Limb (tissue), 2 donors: ENCODE data around the gene ZBTB16.

Source experiments
- DNase-seq, 2 donors: peaks; one replicate each; pipeline ENCODE4 v3.0.0-alpha.2; 2016; ENCODE audit errors: extremely low spot score in 2 of 2

Gene ZBTB16

DNA sequence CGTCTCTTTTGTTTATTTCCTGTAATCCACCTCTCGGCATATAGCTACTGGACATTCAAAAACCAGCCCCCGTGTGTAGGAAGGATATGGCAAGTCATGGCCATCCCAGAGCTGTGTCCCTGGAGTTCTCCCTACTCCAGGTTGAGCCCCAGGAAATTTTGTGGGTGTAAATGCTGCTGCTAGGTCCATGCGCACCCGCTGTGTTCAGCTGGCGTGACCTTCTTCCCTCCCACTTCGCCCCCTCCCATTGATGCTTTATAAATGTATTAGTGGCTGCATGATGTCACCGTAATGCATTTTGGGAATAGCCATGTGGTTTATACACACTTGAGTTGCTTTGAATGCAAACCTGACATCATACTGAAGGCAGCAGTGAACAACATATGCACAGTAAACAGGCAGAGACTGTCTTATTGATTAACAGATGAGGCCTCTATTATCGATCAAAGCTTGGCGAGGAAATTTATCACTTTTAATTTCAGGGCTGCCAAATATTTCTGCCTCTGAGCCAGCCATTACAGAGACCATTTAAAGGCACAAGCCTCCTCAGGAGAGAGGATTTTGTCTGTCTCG lies 123.0 kb downstream of the ZBTB16 start:
- DNase-seq, result no peak

DNA sequence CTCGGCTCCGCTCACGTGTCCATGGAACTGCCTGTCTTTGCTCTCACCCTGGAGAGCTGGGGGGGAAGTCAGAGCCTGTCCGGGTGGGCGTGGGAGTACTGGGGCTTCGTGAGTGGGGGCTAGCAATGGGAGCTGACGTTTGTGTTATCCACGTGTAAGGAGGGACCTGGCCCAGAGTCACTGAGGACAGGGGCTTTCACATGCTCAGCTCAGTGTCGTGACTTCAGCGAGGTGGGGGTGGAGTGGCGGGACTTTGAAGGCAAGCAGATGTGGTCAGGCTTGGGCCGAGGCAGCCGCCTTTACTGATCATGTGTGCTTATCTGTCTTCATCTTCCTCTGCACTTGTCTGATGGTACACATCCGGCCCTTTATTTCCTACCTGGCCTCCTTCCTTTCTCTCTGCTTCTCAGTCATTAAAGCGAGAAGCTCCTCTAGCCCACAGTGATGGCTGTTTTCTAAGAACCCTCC lies 123.6 kb downstream of the ZBTB16 start:
- no peak for DNase-seq

DNA sequence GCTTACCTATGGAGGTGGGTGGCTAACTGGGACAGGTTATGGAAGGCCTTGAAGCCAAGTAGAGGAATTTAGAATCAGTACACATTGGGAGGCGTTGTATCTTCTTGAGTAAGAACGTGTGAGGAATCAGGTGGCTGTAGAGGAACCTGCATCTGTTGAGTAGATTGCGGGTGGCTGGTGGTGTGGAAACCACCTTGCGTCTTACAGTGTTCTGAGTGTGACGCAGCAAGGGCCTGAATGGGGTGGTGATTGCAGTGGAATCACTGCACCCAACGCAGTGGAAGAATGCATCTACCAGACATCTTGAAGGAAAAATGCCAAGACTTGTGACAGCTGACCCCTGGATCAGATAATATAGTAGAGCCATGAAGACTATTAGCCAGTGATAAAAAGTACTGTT lies 125.9 kb downstream of the ZBTB16 start:
- DNase-seq, result no peak

DNA sequence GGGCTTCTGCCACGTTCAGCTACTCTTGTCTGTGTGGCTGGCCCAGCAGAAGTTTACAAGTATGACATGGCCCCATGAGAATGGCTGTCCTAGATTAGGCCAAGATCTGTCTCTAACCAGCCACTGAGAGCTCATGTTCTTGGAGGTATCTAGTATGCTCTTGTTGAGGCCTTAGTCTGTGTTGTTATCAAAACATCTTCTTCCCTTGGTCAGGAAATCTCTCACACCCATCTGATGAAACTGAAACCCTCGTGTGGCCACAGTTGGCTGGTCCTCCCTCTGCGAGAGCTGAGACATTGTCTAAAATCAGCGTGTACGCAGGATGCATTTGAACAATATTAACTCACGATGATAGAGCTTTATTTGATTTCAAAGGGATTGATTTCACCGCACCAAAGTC lies 127.7 kb downstream of the ZBTB16 start:
- no peak for DNase-seq

DNA sequence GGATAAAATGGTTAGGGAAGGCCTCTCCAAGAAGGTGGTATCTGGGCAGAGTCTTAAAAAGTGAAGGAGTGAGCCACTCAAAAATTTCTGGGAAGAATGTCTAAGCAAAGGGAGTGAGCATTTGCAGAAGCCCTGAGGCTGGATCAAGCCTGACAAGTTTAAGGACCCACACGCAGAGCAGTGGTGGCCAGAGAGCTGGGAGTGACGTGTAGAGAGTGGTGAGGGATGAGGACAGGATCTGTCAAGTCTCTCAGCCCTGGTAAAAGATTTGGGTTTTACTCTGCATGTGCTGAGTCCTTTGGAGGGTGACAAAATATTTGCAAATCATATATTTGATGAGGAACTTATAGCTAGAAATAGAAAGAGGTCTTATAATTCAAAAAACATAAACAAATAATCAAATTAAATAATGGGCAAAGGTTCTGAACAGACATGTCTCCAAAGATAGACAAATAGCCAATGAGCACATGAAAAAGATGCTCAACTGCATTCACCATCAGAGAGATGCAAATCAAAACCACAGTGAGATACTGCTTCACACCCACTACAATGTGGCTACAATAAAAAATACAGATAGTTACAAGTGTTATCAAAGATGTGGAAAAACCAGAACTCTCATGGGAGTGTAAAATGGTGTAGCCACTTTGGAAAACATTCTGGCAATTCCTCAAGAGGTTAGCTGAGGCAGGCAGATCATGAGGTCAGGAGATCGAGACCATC lies 129.5 kb downstream of the ZBTB16 start:
- DNase-seq, result no peak

DNA sequence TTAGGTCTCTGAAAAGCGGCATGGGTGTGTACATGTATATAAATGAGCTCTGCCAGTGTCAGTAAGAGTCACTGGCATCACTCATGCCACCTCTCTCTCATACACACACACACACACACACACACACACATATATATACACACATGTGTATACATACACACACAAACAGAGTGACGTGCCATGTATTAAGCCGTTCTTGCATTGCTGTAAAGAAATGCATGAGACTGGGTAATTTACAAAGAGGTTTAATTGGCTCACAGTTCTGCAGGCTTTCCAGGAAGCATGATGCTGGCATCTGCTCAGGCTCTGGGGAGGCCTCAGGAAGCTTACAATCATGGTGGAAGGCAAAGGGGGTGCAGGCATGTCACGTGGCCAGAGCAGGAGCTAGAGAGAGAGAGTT lies 131.1 kb downstream of the ZBTB16 start:
- no peak for DNase-seq

DNA sequence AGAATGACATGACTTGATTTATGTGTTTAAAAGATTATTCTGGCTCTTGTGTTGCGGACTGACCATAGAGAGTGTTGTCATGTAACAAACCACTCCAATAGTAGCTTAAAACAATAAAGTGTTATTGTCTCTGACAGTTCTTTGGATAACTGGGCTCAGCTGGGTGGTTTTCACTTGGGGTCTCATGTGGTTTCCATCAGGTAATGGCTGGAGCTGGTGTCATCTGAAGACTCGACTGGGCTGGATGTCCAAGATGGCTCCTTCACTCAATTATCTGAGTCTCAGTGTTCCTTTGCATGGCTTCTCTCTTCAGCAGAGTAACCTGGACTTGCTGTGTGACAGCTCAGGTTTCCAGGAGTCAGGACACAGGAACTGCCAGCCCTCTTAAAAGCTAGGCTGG lies 132.4 kb downstream of the ZBTB16 start:
- no peak for DNase-seq

DNA sequence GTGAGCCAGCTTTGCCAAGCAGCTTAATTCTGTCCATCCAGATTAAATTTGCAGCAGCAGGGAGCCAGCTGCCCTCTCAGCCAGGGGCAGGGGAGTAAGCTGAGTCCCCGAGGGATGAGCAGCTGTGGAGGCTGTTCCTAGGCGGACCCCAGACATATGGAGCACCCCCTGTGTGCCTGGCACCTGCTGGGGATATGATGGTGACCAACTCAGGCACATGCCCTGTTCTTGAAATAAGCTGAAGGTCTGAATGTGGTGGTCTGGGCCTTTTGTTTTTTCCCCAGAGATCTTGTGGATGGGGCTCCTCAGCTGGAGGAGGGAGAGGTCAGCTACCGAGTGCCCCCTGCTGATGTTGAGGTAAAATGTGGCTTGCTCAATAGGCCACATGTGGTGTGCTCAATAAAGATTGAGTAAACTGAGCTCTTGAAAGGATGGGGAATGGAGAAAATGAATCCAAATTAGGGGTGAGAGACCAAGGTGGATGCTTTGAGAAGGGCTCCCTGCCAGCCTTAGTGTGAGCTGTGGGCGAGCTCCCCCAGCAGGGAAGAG lies 133.4 kb downstream of the ZBTB16 start:
- no peak for DNase-seq

DNA sequence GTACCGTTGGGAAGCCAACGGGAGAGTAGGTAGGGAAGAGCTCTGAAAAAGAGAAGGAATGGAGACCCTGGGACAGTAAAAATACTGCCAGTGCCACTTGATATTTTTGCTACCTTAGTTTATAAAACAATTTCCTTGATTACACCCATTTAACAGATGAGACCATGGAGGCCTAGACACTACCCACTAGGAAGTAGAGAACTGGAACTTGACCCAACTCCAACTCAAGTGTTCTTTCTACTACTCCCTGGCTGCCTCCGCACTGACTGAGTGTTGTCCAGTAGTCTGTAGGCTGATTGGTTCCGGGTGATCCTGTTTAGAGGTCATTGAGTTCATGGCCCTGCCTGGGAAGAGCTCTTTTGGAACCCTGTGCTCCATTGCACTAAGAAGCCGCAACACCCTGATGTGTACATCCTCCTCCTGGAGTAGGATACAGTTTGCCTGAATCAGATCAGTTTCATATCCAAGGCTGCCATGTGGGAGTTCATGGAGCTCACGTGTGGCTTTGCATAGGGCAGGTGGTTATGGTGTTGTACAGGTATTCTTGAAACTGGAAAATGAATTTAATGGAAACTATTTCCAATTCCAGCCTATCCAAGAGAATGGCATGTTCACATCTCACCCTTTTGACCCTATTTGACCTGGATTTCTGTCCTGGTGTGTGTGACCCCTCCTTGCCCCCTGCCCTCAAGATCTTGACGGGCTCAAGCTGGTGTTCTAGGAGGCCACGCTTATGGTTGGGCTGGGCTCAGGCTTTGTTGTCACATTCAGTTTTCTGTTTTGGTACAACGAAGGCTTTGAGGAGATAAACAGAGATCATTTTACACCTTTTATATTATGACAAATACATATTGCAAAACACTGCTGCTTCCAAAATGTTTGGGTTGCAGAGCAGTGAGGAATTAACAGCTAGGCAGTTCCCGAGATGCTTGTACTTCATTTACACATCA lies 134.5 kb downstream of the ZBTB16 start:
- no peak for DNase-seq

DNA sequence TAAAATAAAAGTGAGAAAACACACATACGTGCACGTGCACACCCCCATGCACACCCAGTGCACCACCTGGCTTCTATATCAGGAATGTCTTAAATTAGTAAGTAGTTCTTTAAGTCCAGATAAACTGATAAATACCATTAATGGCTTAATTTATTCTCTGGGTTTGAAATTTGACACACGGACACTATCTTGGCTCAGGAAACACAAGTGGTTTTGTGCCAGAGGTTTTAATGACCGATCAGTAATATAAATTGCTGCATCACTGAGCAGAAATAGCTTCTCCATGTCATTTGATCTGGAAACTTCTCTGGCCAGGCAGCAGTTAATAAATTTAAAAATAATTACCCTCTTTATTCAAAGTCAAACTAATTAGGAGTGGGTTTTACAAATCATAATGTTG lies 135.2 kb downstream of the ZBTB16 start:
- DNase-seq, result no peak

DNA sequence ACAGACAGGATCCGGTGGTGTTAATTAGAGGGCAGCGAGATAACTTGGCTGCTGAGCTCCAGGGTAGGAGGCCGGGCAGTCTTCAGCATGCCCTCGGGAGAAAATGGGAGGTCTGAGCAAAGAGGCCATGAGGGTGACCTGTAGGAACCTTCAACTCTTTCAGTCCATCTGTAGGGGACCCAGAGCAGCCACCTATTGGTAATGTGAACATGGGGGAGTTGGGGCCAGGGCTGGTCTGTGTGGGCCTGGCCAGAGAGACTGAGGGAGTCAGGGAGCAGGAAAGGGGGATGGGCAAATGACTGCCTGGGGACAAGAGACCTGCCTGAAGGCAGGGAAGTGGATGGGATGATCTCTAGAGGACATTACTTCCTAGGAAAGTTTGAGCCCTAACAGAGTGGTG lies 135.6 kb downstream of the ZBTB16 start:
- no peak for DNase-seq

DNA sequence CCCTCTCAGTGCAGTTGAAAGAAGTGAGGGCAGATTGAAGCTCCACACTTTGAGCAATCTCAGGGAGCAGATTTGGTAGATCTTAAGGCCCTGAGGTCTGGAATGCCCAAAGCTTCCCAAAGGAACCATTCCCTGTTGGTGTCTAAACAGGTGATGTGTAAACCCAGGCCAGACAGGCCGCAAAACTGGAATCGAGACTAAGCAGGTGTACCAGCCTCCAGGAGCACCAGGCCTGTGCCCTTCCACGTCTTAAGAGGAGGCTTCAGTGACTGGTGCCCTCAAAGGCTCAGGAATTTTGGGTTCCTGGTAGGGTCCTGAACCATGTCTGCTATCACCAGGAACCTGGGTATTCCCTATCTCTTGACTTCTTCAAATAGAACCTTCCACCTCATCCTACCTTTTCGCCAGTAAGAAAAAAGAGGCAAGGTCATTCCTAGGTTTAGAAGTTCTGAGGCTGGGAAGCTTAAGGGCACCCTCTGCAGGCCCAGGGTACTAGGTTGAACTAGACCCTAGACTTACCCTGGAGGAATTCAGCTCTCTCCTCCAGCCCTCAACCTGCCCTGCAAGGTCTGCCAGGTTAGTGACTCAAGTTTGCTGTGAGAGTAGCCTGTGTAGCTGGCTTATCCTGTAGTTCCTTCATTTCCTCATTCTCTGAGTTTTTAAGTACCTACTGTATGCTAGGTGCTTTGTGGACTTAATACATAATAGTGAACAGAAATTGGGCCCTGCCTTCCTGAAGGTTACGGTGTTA lies 136.6 kb downstream of the ZBTB16 start:
- no peak for DNase-seq

DNA sequence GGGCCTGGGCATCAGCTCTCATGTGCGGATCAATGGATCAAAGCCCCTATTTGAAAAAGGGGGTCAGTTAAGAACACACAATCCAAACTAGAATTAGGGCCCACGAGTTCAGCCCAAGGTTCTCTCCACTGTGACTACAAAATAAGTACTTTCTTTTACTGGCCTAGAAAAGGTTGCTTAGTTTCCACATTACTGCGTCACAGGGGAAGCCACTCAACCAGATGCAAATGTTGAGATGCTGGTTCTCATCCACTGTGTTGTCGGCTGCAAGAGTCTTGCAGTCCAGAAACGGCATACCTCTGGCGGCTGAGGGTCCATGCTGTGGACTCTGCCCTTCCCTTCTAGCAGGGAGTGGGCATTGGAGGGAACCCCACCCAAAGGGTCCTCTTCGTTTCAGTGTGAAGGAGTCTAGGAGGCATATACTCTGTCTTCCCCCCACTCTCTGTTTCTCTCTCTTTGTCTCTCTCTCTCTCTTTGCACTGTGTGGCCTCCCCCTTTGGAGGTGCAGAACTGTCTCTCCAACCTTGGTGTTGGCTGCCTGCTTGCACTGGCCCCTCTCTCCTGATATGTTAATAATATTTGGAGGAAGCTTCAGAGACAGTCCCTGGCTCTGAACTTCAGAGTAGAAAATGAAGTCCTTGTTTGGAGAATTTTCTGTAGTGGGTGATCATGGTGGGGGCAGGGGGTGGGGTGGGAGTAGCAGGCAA lies 137.6 kb downstream of the ZBTB16 start:
- peak in 1 of 2 donors; percentile 13 for DNase-seq

DNA sequence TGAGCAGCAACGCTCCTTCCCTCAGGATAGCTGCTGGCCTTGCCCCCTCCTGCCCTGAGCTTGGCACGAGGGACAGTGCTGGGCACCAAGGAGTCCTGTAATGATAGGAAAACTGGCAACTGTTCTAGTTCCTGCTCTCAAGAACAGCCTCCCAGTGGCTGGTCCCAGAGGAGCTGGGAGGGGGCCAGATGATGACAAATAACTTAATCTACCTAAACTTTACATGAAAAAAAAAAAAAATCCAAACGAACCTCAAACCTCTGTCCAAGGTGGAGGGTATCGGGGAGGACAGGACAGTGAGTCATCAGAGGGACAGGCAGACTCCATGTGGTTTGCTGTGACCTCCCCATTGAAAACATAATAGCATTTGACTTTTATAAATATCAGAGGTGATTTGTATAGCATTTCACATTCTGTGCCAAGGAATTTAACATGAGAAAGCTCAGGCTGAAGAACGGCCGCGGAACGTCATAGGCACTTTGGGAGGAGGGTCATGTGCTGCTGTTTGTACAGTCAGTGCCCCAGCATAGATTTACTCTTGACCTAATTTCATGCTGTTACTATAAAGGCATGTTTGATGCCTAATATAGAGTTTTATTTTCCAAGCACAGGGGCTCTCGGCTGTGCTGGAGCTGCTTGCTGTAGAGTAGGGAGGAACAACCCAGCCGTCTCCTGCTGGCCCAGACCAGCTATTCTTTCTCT lies 138.4 kb downstream of the ZBTB16 start:
- peak; percentile 59 to 84 for DNase-seq

DNA sequence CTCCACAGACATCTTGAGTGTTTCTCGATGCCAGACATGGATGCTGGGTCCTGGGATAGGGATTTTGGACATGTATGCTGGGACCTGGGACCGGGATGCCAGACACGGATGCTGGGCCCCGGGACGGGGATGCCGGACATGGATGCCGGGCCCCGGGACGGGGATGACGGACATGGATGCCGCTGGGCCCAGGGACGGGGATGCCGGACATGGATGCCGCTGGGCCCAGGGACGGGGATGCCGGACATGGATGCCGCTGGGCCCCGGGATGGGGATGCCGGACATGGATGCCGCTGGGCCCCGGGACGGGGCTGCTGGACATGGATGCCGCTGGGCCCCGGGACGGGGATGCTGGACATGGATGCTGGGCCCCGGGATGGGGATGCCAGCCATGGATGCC lies 139.5 kb downstream of the ZBTB16 start:
- DNase-seq, result no peak

DNA sequence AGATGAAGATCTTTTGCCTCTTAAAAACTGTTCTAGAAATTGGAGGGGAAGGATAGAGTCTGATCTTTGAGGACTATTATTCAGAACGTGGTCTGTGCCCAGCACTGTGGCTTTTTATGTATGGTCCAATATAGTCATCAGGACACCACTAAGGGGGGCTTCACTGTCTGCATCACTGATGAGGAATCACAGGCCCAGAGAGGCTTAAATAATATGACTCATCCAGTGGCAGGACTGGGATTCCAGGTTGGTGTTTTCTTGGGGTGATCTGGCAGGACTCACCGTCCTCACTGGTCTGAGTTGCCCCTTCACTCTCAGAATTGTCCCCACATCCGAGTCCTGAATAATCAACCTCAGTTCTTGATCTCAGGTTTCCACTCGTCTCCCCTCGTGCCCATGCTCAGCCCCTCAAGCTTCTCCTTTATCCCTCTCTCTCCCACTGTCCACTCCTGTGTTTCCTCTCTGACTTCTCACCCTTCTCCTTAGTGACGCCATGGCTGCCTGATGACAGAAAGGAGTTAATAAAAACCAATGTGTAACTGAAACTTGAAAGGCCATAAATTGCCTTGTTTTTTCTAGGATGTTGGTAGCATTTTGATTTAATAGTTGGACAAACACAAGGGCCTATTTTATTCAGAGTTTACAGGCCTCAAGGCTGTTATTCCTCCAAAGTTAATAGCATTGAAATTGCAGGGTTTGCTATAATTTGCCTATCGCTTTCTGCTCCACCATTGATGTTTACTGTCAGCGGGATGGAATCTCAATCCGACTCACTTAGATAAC lies 141.0 kb downstream of the ZBTB16 start:
- DNase-seq, result no peak

DNA sequence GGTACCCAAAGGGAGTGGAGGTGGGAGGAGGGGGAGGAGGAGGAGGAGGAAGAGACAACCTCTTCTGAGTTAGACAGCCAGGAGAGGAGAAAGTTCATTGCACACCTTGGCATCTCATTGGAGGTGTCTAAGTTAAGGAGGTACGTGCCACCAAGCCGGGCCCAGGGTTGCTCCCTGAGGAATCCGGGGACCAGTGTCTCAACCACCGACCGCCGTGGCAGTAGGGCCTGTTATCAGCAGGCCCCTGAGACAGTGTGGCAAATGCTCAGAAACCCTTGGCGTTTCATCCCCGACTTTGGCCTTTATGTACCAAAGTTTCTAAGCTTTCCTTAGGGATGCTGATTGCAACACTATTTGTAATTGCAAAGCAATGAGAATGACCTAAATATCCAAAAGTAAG lies 141.7 kb downstream of the ZBTB16 start:
- no peak for DNase-seq

DNA sequence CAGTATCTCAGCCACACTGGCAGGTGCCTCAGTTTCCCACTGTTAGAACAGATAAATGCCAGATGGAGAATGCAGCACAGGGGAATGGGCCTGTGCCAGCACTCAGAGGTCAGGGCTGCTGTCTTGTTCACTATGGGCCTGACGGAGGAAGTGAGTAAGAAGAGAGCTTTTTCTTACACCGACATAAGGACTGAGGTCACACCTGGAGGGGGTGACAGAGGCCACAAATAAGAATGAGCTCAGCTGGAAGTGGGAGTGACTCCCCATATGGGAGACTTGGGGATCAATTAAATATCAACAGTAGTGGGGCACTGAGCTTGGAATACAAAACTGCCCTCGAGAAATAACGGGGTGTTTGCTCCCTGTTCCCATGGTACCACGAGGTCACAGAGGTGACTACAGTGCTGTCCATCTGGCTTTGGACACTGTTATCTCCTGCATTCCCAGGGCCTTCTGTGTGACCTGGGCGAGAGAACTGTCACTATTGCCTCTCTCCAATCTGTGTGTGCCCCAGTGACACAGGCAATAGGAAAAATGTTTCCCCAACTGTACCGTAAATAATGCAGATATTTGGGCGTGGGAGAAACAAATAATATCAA lies 142.6 kb downstream of the ZBTB16 start:
- no peak for DNase-seq

DNA sequence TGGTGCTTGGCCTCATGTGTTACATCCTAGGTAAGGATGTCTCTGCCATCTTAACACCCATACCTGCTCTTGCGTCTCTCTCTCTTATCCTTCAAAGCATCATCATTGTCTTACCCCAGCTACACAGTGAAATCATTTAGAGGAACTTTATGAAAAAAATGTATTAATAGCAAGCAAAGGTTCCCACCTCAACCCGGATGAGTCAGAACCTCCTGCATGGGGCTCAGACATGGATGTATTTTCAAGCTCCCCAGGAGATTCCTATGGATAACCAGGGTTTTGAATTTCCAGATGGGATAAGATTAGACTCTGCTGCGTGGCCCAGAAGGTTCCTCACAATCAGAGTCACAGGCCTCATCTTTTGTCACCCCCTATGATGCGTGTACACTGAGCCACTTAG lies 147.6 kb downstream of the ZBTB16 start:
- no peak for DNase-seq
